CD14-positive monocyte (primary cell): ENCODE data around the gene TICRR. TPM values are rescaled to one million over a fixed set of nuclear protein-coding genes. Genes with fewer than 3 reads are reported as not detected.
A peak's percentile ranks its signal among the peaks of the same experiment; 100 is the strongest.

ENCODE experiments used
- DNase-seq, 3 donors: peaks; one replicate each; pipeline ENCODE4 v3.0.0-alpha.2; 2011 to 2022
- H2AFZ ChIP-seq: 2 replicates; pipeline ENCODE4 v1.6.0; 2012; ENCODE audit warnings: mild to moderate bottlenecking, low read depth, low read length, inconsistent platforms; ENCODE audit not compliant: insufficient read depth, poor library complexity, severe bottlenecking
- H3K27ac ChIP-seq, 2 donors: 1 replicate in 1 of 2; 2 replicates in 1 of 2; pipeline ENCODE4 v1.5.1; 2012 to 2013; ENCODE audit warnings: low read length in 2 of 2, control low read depth in 1 of 2, inconsistent platforms in 1 of 2, low read depth in 1 of 2, mild to moderate bottlenecking in 1 of 2
- H3K27me3 ChIP-seq, 2 donors: one replicate each; pipeline versions ENCODE4 v1.6.0 to v1.6.1; 2011 to 2013; ENCODE audit warnings: low read length in 2 of 2; ENCODE audit not compliant: control insufficient read depth in 2 of 2, insufficient read depth in 2 of 2
- H3K36me3 ChIP-seq, 2 donors: replicated peaks in 1 of 2; 1 replicate in 1 of 2; 2 replicates in 1 of 2; pipeline versions ENCODE4 v1.5.1 to v1.6.1; 2012 to 2013; ENCODE audit warnings: low read length in 2 of 2, control low read depth in 1 of 2, inconsistent platforms in 1 of 2, mild to moderate bottlenecking in 1 of 2; ENCODE audit not compliant: insufficient read depth in 2 of 2, control insufficient read depth in 1 of 2
- H3K4me1 ChIP-seq, 2 donors: 1 replicate in 1 of 2; 2 replicates in 1 of 2; pipeline versions ENCODE4 v1.5.1 to v1.6.1; 2012 to 2013; ENCODE audit warnings: low read length in 2 of 2, control low read depth in 1 of 2, inconsistent platforms in 1 of 2, mild to moderate bottlenecking in 1 of 2, moderate library complexity in 1 of 2; ENCODE audit not compliant: insufficient read depth in 2 of 2, control insufficient read depth in 1 of 2
- H3K4me2 ChIP-seq: replicated peaks from 2 replicates; pipeline ENCODE3; 2012; ENCODE audit warnings: low read length, moderate library complexity, mild to moderate bottlenecking; ENCODE audit not compliant: poor library complexity, severe bottlenecking; ENCODE audit errors: extremely low read depth
- H3K4me3 ChIP-seq, 3 experiments: fragments of 200-600 bp in 1 of 3; sonication (generic) in 1 of 3; replicated peaks in 1 of 3; 1 replicate in 2 of 3; 2 replicates in 1 of 3; pipeline ENCODE4 v1.5.1; 2011 to 2013; ENCODE audit warnings: low read length in 3 of 3, mild to moderate bottlenecking in 3 of 3, control low read depth in 2 of 3, low read depth in 2 of 3, inconsistent platforms in 1 of 3, moderate library complexity in 1 of 3
- H3K79me2 ChIP-seq: 2 replicates; pipeline ENCODE4 v1.6.0; 2012; ENCODE audit warnings: mild to moderate bottlenecking, control low read depth, inconsistent platforms, low read length, moderate library complexity; ENCODE audit not compliant: insufficient read depth
- H3K9ac ChIP-seq: 2 replicates; pipeline ENCODE4 v1.6.0; 2017; ENCODE audit warnings: low read length, mild to moderate bottlenecking; ENCODE audit not compliant: insufficient read depth, poor library complexity, severe bottlenecking
- H3K9me3 ChIP-seq, 2 donors: replicated peaks in 1 of 2; 1 replicate in 1 of 2; 2 replicates in 1 of 2; pipeline versions ENCODE4 v1.5.1 to v1.6.1; 2012 to 2013; ENCODE audit warnings: low read length in 2 of 2, control low read depth in 1 of 2; ENCODE audit not compliant: control insufficient read depth in 1 of 2, insufficient read depth in 1 of 2
- H4K20me1 ChIP-seq: 2 replicates; pipeline ENCODE4 v1.6.0; 2012; ENCODE audit warnings: mild to moderate bottlenecking, low read length, control low read depth, moderate library complexity; ENCODE audit not compliant: insufficient read depth
- H3K27ac Mint-ChIP-seq, 7 donors: one replicate each; pipeline ENCODE4 v1.8.0; 2020; ENCODE audit warnings: mild to moderate bottlenecking in 7 of 7, mixed read lengths in 7 of 7, moderate library complexity in 6 of 7, inconsistent platforms in 2 of 7
- H3K27me3 Mint-ChIP-seq, 3 donors: one replicate each; pipeline ENCODE4 v1.8.0; 2021 to 2022; ENCODE audit warnings: low read depth in 3 of 3, mild to moderate bottlenecking in 3 of 3, mixed read lengths in 3 of 3, moderate library complexity in 3 of 3, inconsistent platforms in 1 of 3
- H3K36me3 Mint-ChIP-seq, 2 donors: one replicate each; pipeline ENCODE4 v1.8.0; 2020; ENCODE audit warnings: mixed read lengths in 2 of 2, inconsistent platforms in 1 of 2, mild to moderate bottlenecking in 1 of 2
- H3K4me1 Mint-ChIP-seq: one replicate; pipeline ENCODE4 v1.8.0; 2020; ENCODE audit warnings: mild to moderate bottlenecking, mixed read lengths
- H3K4me3 Mint-ChIP-seq, 2 donors: one replicate each; pipeline ENCODE4 v1.8.0; 2020; ENCODE audit warnings: mild to moderate bottlenecking in 2 of 2, mixed read lengths in 2 of 2, moderate library complexity in 1 of 2
- H3K9me3 Mint-ChIP-seq, 7 donors: one replicate each; pipeline ENCODE4 v1.8.0; 2020 to 2022; ENCODE audit warnings: mixed read lengths in 7 of 7, mild to moderate bottlenecking in 6 of 7, moderate library complexity in 6 of 7, inconsistent platforms in 2 of 7
- WGBS: methylation state at CpG from one replicate; pipeline ENCODE4 v1.1.5; 2013; ENCODE audit warnings: missing lambda C conversion rate; ENCODE audit not compliant: insufficient coverage; 5-methylcytosine and 5-hydroxymethylcytosine counted together
- intact Hi-C, 2 donors: fragments of 100-400 bp; cut with micrococcal nuclease; formaldehyde crosslinking; loops; one replicate each; pipeline versions ENCODE4 v1.15.0 to v1.15.1; 2023
- polyA plus RNA-seq, 3 donors: library from polyadenylated mRNA; depleted of rRNA in 1 of 3; unstranded in 2 of 3; stranded (reverse) in 1 of 3; fragments of 300-500 nt in 2 of 3; fragments of >200 nt in 1 of 3; fragmentation: Illumina TruSeq in 2 of 3; gene quantifications; 1 replicate in 2 of 3; 2 replicates in 1 of 3; pipeline ENCODE4 v1.2.3, GENCODE V29; 2012 to 2021
- TF ChIP-seq, protein P1 (sequence below): fragments of 200-600 bp; IDR thresholded peaks from one replicate; pipeline ENCODE4 v1.8.0; 2022; ENCODE audit warnings: antibody characterized with exemption, mild to moderate bottlenecking

Gene TICRR
- polyA plus RNA-seq, 3 donors = not detected

DNA sequence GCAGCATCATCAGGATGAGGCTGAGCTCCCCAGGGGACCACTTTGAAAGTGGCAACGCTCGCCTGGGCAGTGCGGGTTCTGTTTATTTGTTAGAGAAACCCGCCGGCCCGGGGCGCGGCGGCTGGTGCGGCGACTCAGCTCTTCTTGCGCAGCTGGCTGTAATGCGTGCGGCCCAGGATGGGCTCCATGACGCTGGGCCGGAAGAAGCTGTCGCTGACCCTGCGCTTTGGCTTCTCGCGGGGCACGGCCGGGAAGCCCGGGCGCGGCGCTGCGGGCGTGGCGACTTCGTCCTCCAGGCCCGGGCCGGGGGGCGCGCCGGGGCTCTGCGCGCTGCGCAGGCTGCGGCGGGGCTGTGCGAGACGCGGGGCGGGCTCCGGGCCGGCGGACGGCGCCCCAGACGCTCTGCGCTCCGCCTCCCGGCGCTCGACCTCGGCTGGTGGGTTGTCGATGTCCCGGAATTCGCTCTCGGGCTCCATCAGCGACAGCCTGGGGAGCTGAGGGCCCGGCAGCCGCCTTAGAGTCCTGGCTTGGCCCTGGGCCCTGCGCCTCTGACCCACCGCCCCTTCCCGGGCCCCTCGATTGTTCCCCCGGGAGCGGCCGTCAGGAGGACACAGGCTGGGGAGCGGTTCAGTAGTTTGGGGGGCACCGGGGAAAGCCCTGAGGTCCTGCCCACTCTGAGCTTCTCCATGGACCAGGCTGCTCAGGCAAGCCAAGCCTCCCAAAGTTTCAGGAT is 90.3 kb downstream of the TICRR start:
- intact Hi-C loops = no loop called here
- H3K27me3 ChIP-seq = peaks cover 5 to 18% of the 10 kb centered on the region in 2 donors
- peak overlapping the region; percentile 77 for H3K4me2 ChIP-seq

GRCh38 chr15:89666184-89666857 is 91.1 kb downstream of the TICRR start:
- no peak overlapping the region for H3K27ac Mint-ChIP-seq
- Histone ChIP-seq H3K27me3 (peaks cover 5 to 17% of the 10 kb centered on the region in 2 donors), H3K4me1 (peaks cover 6% of the 10 kb centered on the region in 2 donors), H2AFZ (peak overlapping the region; percentile 86), H3K9me3 (no peaks in the 10 kb centered on the region), H3K36me3 (no peaks in the 10 kb centered on the region), H3K4me3 (peak overlapping the region in 1 of 3 experiments; percentile 65), H4K20me1 (no peaks in the 10 kb centered on the region), H3K27ac (no peak overlapping the region), H3K79me2 (no peaks in the 10 kb centered on the region), H3K9ac (peak overlapping the region; percentile 27), H3K4me2 (peak overlapping the region; percentile 77)
- peak overlapping the region; percentile 61 to 67 for H3K4me3 Mint-ChIP-seq
- peaks cover 0 to 3% of the 10 kb centered on the region in 2 donors for H3K36me3 Mint-ChIP-seq
- no peak for DNase-seq
- TF ChIP-seq, protein P1, sequence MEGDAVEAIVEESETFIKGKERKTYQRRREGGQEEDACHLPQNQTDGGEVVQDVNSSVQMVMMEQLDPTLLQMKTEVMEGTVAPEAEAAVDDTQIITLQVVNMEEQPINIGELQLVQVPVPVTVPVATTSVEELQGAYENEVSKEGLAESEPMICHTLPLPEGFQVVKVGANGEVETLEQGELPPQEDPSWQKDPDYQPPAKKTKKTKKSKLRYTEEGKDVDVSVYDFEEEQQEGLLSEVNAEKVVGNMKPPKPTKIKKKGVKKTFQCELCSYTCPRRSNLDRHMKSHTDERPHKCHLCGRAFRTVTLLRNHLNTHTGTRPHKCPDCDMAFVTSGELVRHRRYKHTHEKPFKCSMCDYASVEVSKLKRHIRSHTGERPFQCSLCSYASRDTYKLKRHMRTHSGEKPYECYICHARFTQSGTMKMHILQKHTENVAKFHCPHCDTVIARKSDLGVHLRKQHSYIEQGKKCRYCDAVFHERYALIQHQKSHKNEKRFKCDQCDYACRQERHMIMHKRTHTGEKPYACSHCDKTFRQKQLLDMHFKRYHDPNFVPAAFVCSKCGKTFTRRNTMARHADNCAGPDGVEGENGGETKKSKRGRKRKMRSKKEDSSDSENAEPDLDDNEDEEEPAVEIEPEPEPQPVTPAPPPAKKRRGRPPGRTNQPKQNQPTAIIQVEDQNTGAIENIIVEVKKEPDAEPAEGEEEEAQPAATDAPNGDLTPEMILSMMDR = no peak
- peaks cover 0 to 6% (median 0%) of the 10 kb centered on the region in 7 donors for H3K9me3 Mint-ChIP-seq
- intact Hi-C loops = no loop called here
- peaks cover 12 to 22% (median 21%) of the 10 kb centered on the region in 3 donors for H3K27me3 Mint-ChIP-seq
- H3K4me1 Mint-ChIP-seq = peaks cover 9% of the 10 kb centered on the region
- 100% methylated on average over 3 of the region's 8 CpGs for WGBS

More for the DNA sequence above, 90.3 kb downstream of the TICRR start:
- Histone ChIP-seq H3K4me3 (peak overlapping the region; percentile 21 to 65 (median 22)), H3K9ac (peak overlapping the region; percentile 27), H3K36me3 (no peaks in the 10 kb centered on the region), H3K9me3 (no peaks in the 10 kb centered on the region), H3K4me1 (peaks cover 6% of the 10 kb centered on the region in 2 donors), H4K20me1 (no peaks in the 10 kb centered on the region), H2AFZ (peak overlapping the region; percentile 86), H3K27ac (no peak overlapping the region), H3K79me2 (no peaks in the 10 kb centered on the region)
- Mint-ChIP-seq H3K36me3 (peaks cover 0 to 3% of the 10 kb centered on the region in 2 donors), H3K4me1 (peaks cover 9% of the 10 kb centered on the region), H3K9me3 (peaks cover 0 to 6% (median 0%) of the 10 kb centered on the region in 7 donors), H3K4me3 (peak overlapping the region; percentile 61 to 73), H3K27ac (no peak overlapping the region), H3K27me3 (peaks cover 12 to 24% (median 23%) of the 10 kb centered on the region in 3 donors)
- TF ChIP-seq, protein P1 = no peak
- WGBS = 2% methylated on average over 72 of the region's 72 CpGs
- peak; percentile 15 to 33 (median 28) for DNase-seq
